Suprapubic skin (tissue), 4 donors: Measurements from ENCODE around the gene RWDD3. TPM values are rescaled to one million over a fixed set of nuclear protein-coding genes. Genes with fewer than 3 reads are reported as not detected.

Experiments used
- DNase-seq, 2 donors: peaks; one replicate each; pipeline ENCODE4 v3.0.0-alpha.2; 2019; ENCODE audit warnings: low spot score in 2 of 2
- H3K27ac ChIP-seq: fragments of 200-600 bp; sonication (generic); one replicate; pipeline ENCODE4 v1.5.1; 2019
- H3K27me3 ChIP-seq: fragments of 200-600 bp; sonication (generic); one replicate; pipeline ENCODE4 v1.5.1; 2019
- H3K36me3 ChIP-seq: fragments of 200-600 bp; sonication (generic); one replicate; pipeline ENCODE4 v1.5.1; 2019
- H3K4me1 ChIP-seq: fragments of 200-600 bp; sonication (generic); one replicate; pipeline ENCODE4 v1.5.1; 2019
- H3K4me3 ChIP-seq: fragments of 200-600 bp; sonication (generic); one replicate; pipeline ENCODE4 v1.5.1; 2019; ENCODE audit warnings: mild to moderate bottlenecking
- H3K9me3 ChIP-seq: fragments of 200-600 bp; sonication (generic); one replicate; pipeline ENCODE4 v1.5.1; 2019
- EP300 ChIP-seq: sonication (generic); formaldehyde crosslinking; IDR thresholded peaks from one replicate; pipeline ENCODE4 v1.6.1; 2017; ENCODE audit warnings: antibody characterized with exemption
- POLR2A ChIP-seq, 2 donors: fragments of 450-650 bp; IDR thresholded peaks; one replicate each; pipeline ENCODE4 v1.6.1; 2017; ENCODE audit warnings: antibody characterized with exemption in 2 of 2, mild to moderate bottlenecking in 2 of 2, moderate library complexity in 2 of 2
- POLR2AphosphoS5 ChIP-seq, 3 donors: sonication (generic); formaldehyde crosslinking; IDR thresholded peaks; one replicate each; pipeline ENCODE4 v1.6.1; 2017; ENCODE audit warnings: antibody characterized with exemption in 3 of 3
- WGBS: methylation state at CpG from one replicate; pipeline ENCODE4 v1.1.5; 2018; 5-methylcytosine and 5-hydroxymethylcytosine counted together
- total RNA-seq, 4 donors: library from RNA; depleted of rRNA; stranded (reverse); fragments of >200 nt; gene quantifications; one replicate each; pipeline ENCODE4 v1.1.0, GENCODE V29; 2016
- TF ChIP-seq, protein P1 (sequence below), 2 donors: fragments of 200-600 bp in 1 of 2; fragments of 450-650 bp in 1 of 2; sonication (generic) in 1 of 2; IDR thresholded peaks; one replicate each; pipeline ENCODE4 v1.5.1; 2016 to 2019; ENCODE audit warnings: antibody characterized with exemption in 2 of 2, mild to moderate bottlenecking in 1 of 2, moderate library complexity in 1 of 2

The RWDD3 gene
- total RNA-seq, 4 donors from 2014 or later, result 6.9 to 12.6 (median 9.4) TPM

DNA sequence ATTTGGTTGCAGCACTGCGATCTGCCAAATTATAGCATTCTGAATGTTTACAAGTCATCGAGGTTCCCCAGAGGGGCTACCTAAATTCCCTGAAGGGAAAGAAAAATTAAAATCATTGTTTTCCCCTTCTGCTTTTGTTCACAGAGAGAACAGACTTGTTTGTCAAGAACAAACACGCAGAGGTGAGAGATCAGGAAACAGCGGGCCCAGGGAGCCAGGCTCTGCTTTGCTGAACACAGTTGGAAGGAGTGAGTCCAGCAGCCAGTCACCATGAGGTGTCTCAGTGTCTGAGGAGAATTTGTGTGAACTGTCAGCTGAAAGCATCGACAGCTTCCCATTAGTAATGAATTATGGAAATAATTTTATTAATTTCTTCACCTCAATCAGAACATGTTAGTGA lies 52.5 kb downstream of the RWDD3 start:
- H3K4me3 ChIP-seq, result no peak overlapping the region
- TF ChIP-seq POLR2AphosphoS5 (IDR thresholded peaks at IDR 0.05) (no peak), POLR2A (IDR thresholded peaks at IDR 0.05) (no peak), EP300 (no peak)
- TF ChIP-seq, protein P1, sequence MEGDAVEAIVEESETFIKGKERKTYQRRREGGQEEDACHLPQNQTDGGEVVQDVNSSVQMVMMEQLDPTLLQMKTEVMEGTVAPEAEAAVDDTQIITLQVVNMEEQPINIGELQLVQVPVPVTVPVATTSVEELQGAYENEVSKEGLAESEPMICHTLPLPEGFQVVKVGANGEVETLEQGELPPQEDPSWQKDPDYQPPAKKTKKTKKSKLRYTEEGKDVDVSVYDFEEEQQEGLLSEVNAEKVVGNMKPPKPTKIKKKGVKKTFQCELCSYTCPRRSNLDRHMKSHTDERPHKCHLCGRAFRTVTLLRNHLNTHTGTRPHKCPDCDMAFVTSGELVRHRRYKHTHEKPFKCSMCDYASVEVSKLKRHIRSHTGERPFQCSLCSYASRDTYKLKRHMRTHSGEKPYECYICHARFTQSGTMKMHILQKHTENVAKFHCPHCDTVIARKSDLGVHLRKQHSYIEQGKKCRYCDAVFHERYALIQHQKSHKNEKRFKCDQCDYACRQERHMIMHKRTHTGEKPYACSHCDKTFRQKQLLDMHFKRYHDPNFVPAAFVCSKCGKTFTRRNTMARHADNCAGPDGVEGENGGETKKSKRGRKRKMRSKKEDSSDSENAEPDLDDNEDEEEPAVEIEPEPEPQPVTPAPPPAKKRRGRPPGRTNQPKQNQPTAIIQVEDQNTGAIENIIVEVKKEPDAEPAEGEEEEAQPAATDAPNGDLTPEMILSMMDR (IDR thresholded peaks at IDR 0.05), result no peak
- DNase-seq, result no peak
- H3K9me3 ChIP-seq, result no peaks in the 10 kb centered on the region
- H3K27ac ChIP-seq, result no peak overlapping the region
- no peaks in the 10 kb centered on the region for H3K27me3 ChIP-seq
- H3K4me1 ChIP-seq, result no peaks in the 10 kb centered on the region
- 62% methylated on average over 5 of the region's 5 CpGs for WGBS
- H3K36me3 ChIP-seq, result no peaks in the 10 kb centered on the region

DNA sequence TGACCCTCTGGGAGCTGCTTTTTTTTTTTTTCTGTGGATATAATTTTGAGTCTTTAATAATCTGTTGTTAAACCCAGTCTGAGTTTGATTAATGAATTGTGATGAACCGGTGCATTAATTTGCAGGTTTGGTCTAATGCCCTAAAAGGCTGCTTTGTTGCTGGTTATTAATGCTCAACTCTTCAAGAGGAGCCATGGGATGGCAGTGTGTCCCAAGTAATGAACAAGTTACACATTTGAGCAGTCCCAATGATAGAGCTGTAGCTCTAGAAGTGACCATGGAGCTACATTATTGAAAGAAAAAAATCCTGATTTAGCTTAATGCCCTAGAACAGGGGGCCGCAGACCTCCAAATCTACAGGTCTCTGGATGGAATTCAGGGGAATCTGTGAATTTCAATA lies 53.1 kb downstream of the RWDD3 start:
- Histone ChIP-seq H3K4me3 (no peak overlapping the region), H3K27ac (no peak overlapping the region), H3K36me3 (no peaks in the 10 kb centered on the region), H3K4me1 (no peaks in the 10 kb centered on the region), H3K9me3 (no peaks in the 10 kb centered on the region), H3K27me3 (no peaks in the 10 kb centered on the region)
- no peak for DNase-seq
- TF ChIP-seq POLR2A (IDR thresholded peaks at IDR 0.05), result no peak
- TF ChIP-seq EP300, result no peak
- no peak for TF ChIP-seq POLR2AphosphoS5 (IDR thresholded peaks at IDR 0.05)
- TF ChIP-seq, protein P1 (IDR thresholded peaks at IDR 0.05), result no peak
- WGBS, result 70% methylated on average over 2 of the region's 2 CpGs

DNA sequence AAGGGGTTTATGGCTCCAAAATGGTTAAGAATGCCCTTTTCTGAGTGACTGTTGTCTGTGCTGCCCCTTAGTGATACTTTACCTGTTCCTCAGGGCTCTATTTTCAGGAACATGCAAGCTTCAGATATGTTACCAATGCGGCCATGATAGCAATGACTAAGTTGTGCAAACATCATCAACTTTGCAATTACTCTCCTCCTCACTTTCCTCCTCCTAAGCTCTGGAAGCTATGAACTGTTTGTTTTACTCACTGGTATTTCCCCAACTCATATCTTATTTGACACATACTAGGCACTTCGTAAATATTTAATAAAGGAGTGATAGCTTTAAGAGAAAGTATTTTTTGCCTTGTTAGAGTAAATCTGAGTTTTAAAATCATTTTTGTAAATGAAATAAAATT lies 53.8 kb downstream of the RWDD3 start:
- 80% methylated on average over 2 of the region's 2 CpGs for WGBS
- TF ChIP-seq EP300 (no peak), POLR2A (IDR thresholded peaks at IDR 0.05) (no peak), POLR2AphosphoS5 (IDR thresholded peaks at IDR 0.05) (no peak)
- TF ChIP-seq, protein P1 (IDR thresholded peaks at IDR 0.05), result no peak
- no peaks in the 10 kb centered on the region for H3K27me3 ChIP-seq
- no peak overlapping the region for H3K4me3 ChIP-seq
- DNase-seq, result no peak
- H3K27ac ChIP-seq, result no peak overlapping the region
- no peaks in the 10 kb centered on the region for H3K9me3 ChIP-seq
- no peaks in the 10 kb centered on the region for H3K36me3 ChIP-seq
- H3K4me1 ChIP-seq, result no peaks in the 10 kb centered on the region

Other genes starting within 250 kb of the RWDD3 start
- gene ALG14, start 161.3 kb upstream of the RWDD3 start, total RNA-seq, result 1 to 10 TPM in 2 of 4 donors, under 1 TPM in 2; 0.80 to 1.6 (median 1.1) TPM
- gene TLCD4, start 116.9 kb upstream of the RWDD3 start, total RNA-seq, result 1 to 10 TPM; 5.5 to 6.2 (median 5.9) TPM